Breast epithelium (tissue), 3 donors: ENCODE measurements around the gene ADAMTS19.

ENCODE experiments used
- POLR2A ChIP-seq: fragments of 450-650 bp; IDR thresholded peaks from one replicate; pipeline ENCODE4 v1.6.1; 2016; ENCODE audit warnings: antibody characterized with exemption, mild to moderate bottlenecking, moderate library complexity
- TF ChIP-seq, protein P1 (sequence below), 3 donors: fragments of 450-650 bp; IDR thresholded peaks; one replicate each; pipeline ENCODE4 v1.5.1; 2016 to 2017; ENCODE audit warnings: antibody characterized with exemption in 3 of 3, mild to moderate bottlenecking in 3 of 3, moderate library complexity in 3 of 3

DNA sequence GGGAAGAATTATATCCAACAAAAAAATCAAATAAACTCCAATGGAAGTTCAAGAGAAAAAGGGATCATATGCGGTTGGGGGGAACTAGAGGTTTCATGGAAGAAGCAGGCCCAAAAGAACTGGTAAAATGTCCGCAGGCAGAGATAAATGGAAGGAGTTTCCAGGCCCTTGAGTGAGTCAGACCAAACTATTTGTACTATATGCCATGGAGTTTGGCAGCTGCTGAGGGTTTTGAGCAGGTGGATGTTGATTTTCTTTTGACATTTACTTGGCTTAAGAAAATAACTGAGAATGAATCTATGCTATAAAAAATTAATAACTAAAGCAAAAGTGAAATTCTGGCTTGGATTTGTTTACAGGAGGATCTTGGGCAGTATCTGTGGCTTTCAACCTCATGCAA lies 321.5 kb downstream of the ADAMTS19 start:
- no peak for TF ChIP-seq POLR2A
- TF ChIP-seq, protein P1, sequence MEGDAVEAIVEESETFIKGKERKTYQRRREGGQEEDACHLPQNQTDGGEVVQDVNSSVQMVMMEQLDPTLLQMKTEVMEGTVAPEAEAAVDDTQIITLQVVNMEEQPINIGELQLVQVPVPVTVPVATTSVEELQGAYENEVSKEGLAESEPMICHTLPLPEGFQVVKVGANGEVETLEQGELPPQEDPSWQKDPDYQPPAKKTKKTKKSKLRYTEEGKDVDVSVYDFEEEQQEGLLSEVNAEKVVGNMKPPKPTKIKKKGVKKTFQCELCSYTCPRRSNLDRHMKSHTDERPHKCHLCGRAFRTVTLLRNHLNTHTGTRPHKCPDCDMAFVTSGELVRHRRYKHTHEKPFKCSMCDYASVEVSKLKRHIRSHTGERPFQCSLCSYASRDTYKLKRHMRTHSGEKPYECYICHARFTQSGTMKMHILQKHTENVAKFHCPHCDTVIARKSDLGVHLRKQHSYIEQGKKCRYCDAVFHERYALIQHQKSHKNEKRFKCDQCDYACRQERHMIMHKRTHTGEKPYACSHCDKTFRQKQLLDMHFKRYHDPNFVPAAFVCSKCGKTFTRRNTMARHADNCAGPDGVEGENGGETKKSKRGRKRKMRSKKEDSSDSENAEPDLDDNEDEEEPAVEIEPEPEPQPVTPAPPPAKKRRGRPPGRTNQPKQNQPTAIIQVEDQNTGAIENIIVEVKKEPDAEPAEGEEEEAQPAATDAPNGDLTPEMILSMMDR (IDR thresholded peaks at IDR 0.05): no peak
